WERI-Rb-1 (cell line): ENCODE measurements around the gene FAM163B.

Experiments used
- DNase-seq: peaks from one replicate; pipeline ENCODE4 v3.0.0-alpha.2; 2020
- H3K27ac ChIP-seq: fragments of 250-450 bp; sonication (Bioruptor Pico); 2 replicates; pipeline ENCODE4 v1.5.1; 2020; ENCODE audit warnings: mild to moderate bottlenecking, moderate library complexity
- H3K27me3 ChIP-seq: fragments of 250-450 bp; sonication (Bioruptor Pico); 2 replicates; pipeline ENCODE4 v1.5.1; 2021; ENCODE audit warnings: mild to moderate bottlenecking, low read depth, moderate library complexity; ENCODE audit not compliant: insufficient read depth, severe bottlenecking
- H3K36me3 ChIP-seq: fragments of 250-450 bp; sonication (Bioruptor Pico); 2 replicates; pipeline ENCODE4 v1.5.1; 2020; ENCODE audit warnings: mild to moderate bottlenecking, moderate library complexity
- H3K4me3 ChIP-seq: 2 replicates; pipeline ENCODE4 v1.5.1; 2011; ENCODE audit warnings: low read depth, mild to moderate bottlenecking, control low read depth, low read length
- H3K9me3 ChIP-seq: fragments of 250-450 bp; sonication (Bioruptor Pico); 2 replicates; pipeline ENCODE4 v1.5.1; 2021; ENCODE audit warnings: mild to moderate bottlenecking, moderate library complexity; ENCODE audit not compliant: severe bottlenecking
- TF ChIP-seq, protein P1 (sequence below): IDR thresholded peaks from 2 replicates; pipeline ENCODE4 v1.5.1; 2011; ENCODE audit warnings: low read depth, mild to moderate bottlenecking, control low read depth, inconsistent platforms, low read length

FAM163B gene

GRCh38 chr9:133593587-133594253 is 15.5 kb downstream of the FAM163B start:
- Histone ChIP-seq H3K27ac (no peak overlapping the region), H3K9me3 (peaks cover 2% of the 10 kb centered on the region), H3K27me3 (no peaks in the 10 kb centered on the region), H3K36me3 (no peaks in the 10 kb centered on the region), H3K4me3 (no peak overlapping the region)
- TF ChIP-seq, protein P1, sequence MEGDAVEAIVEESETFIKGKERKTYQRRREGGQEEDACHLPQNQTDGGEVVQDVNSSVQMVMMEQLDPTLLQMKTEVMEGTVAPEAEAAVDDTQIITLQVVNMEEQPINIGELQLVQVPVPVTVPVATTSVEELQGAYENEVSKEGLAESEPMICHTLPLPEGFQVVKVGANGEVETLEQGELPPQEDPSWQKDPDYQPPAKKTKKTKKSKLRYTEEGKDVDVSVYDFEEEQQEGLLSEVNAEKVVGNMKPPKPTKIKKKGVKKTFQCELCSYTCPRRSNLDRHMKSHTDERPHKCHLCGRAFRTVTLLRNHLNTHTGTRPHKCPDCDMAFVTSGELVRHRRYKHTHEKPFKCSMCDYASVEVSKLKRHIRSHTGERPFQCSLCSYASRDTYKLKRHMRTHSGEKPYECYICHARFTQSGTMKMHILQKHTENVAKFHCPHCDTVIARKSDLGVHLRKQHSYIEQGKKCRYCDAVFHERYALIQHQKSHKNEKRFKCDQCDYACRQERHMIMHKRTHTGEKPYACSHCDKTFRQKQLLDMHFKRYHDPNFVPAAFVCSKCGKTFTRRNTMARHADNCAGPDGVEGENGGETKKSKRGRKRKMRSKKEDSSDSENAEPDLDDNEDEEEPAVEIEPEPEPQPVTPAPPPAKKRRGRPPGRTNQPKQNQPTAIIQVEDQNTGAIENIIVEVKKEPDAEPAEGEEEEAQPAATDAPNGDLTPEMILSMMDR, result no peak
- no peak for DNase-seq

DNA sequence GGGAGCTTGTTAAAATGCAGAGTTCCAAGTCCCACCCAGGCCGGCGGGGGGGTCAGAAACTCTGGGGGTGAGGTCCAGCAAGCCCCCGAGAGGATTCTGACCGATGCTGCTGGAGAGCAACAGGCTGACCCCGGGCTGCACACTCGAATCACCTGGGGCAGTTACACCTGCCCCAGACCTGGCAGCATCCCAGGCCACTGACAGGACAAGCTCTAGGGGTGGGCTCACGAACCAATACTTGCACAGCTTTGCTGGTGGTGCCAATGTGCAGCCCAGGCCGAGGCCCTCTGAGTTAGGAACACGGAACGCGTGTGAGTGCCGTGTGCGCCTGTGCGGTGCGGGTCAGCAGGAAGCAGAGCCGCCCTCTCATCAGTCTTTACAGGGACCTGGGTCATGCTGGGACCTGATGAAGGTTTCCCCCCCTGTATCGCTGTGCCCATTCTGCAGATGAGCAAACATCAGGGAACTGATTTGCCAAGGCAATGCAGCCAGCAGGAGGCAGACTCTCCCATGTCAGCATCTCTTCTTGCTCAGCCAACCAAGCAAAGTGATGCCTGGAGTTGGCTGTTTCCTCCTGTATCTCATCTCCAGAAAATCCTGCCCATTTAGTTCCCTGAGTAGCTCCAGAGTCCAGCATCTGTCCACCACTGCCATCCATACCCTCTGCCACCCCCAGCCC is 16.3 kb downstream of the FAM163B start:
- no peak overlapping the region for H3K27ac ChIP-seq

GRCh38 chr9:133591985-133592384 is 17.2 kb downstream of the FAM163B start:
- TF ChIP-seq, protein P1, result no peak
- no peaks in the 10 kb centered on the region for H3K27me3 ChIP-seq
- H3K4me3 ChIP-seq, result no peak overlapping the region
- no peaks in the 10 kb centered on the region for H3K36me3 ChIP-seq
- H3K27ac ChIP-seq, result no peak overlapping the region
- no peak for DNase-seq
- H3K9me3 ChIP-seq, result peaks cover 4% of the 10 kb centered on the region

More for the DNA sequence above, 16.3 kb downstream of the FAM163B start:
- Histone ChIP-seq H3K4me3 (no peak overlapping the region), H3K27me3 (no peaks in the 10 kb centered on the region), H3K9me3 (peaks cover 4% of the 10 kb centered on the region), H3K36me3 (no peaks in the 10 kb centered on the region)
- TF ChIP-seq, protein P1, result peak; percentile 43; the same call in 1 of the 2 replicates
- no peak for DNase-seq

- Histone ChIP-seq H3K27ac (no peak overlapping the region), H3K4me3 (no peak overlapping the region), H3K36me3 (no peaks in the 10 kb centered on the region), H3K9me3 (peaks cover 4% of the 10 kb centered on the region), H3K27me3 (no peaks in the 10 kb centered on the region)
- TF ChIP-seq, protein P1, result no peak
- DNase-seq, result no peak
Measured at GRCh38 chr9:133591116-133591910, 17.9 kb downstream of the FAM163B start.

- no peaks in the 10 kb centered on the region for H3K27me3 ChIP-seq
Measured at GRCh38 chr9:133590231-133590855, 18.8 kb downstream of the FAM163B start.

More at GRCh38 chr9:133590231-133590855, 18.8 kb downstream of the FAM163B start:
- no peak for DNase-seq
- Histone ChIP-seq H3K27ac (no peak overlapping the region), H3K36me3 (no peaks in the 10 kb centered on the region), H3K4me3 (no peak overlapping the region), H3K9me3 (peaks cover 4% of the 10 kb centered on the region)
- TF ChIP-seq, protein P1, result no peak
